ENCODE results near the gene RUNX2. TPM values are rescaled to one million over a fixed set of nuclear protein-coding genes. Genes with fewer than 3 reads are reported as not detected.

The RUNX2 gene
- total and polyA plus RNA-seq, 9 of the 15 experiments (the other 6 are each of a cell fraction or from before 2014, with no cell fraction given) = 0.29 to 1.00 (median 0.43) TPM

- no peak for TF ChIP-seq REST (IDR thresholded peaks at IDR 0.05; ENCODE audit: borderline replicate concordance)
- no peak for TF ChIP-seq REST (CRISPR knock-in tag; IDR thresholded peaks at IDR 0.05; ENCODE audit: low read depth)
- no peak for TF ChIP-seq GABPB2 (CRISPR knock-in tag; conservative IDR thresholded peaks at IDR 0.05)
Observed at GRCh38 chr6:45398075-45398813, 70.1 kb downstream of the RUNX2 start (continued).

Data from K562 (cell line).